GM19043 (cell line): Measurements from ENCODE around the gene SMYD2.

Experiments used
- ATAC-seq: cut with Tn5 transposase; IDR thresholded peaks from one replicate; pipeline ENCODE4 v1.9.1; 2021; ENCODE audit warnings: low read depth; ENCODE audit not compliant: unreplicated experiment

The SMYD2 gene

GRCh38 chr1:214326406-214326805 lies 45.4 kb downstream of the SMYD2 start:
- ATAC-seq = no peak

- ATAC-seq = no peak
Observed at GRCh38 chr1:214327514-214327913, 46.6 kb downstream of the SMYD2 start.

GRCh38 chr1:214328770-214329469 lies 48.0 kb downstream of the SMYD2 start:
- ATAC-seq = peak; percentile 88

GRCh38 chr1:214329470-214330220 lies 48.7 kb downstream of the SMYD2 start:
- no peak for ATAC-seq

DNA sequence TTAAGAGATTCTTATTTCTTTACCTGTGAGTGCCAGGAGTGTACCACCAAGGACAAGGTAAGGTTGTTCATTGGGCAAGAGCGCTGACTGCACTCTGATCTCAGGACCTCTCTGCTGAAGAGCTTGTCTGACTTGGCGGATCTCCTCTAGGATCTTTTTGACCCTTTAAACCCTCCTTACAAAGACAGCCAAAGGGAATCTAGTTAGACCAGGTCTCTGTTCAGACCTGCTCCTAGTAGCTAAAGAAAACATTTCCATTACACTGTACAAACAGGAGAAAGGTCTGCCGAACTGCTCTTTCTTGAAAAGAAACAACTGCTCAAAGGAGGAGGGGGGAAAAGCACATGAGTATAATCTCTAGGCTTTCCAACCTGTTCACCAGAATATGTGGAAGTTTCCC lies 49.3 kb downstream of the SMYD2 start:
- no peak for ATAC-seq

DNA sequence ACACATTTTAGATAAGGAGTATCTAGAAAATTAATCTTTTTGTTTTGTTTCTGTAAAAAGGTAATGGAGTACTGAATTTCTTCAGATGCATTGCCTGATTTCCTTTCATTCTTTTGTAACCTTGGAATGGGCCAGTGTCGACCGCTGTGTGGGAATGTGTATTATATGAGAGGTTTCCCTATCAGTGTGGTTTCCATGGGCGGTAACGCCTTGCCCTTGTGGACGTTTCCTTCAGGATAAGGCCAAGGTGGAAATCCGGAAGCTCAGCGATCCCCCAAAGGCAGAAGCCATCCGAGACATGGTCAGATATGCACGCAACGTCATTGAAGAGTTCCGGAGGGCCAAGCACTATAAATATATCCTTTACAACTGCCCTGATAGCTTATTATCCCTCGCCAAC lies 49.8 kb downstream of the SMYD2 start:
- no peak for ATAC-seq

GRCh38 chr1:214331180-214331579 lies 50.2 kb downstream of the SMYD2 start:
- ATAC-seq = no peak

GRCh38 chr1:214331827-214332423 lies 51.0 kb downstream of the SMYD2 start:
- peak; percentile 43 for ATAC-seq

GRCh38 chr1:214332946-214333798 lies 52.2 kb downstream of the SMYD2 start:
- ATAC-seq = peak; percentile 29

DNA sequence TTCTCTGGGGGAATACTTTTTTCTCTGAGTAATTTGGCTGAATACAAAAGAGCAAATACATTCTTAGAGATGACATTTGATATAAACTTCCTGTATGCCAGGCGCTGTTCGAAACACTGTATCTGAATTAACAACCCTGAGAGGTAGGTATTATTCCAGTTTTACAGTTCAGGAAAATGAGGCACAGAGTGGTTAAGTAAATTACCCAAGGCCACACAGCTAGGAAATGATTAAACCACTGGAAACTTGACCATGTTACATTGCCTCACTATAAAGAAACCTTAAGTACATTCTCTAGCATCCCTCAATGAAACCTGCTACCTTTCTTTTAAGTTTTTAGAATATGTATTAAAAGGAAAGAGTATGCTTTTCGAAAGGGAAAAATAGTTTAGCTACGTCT lies 54.6 kb downstream of the SMYD2 start:
- ATAC-seq = no peak

GRCh38 chr1:214337015-214337414 lies 56.1 kb downstream of the SMYD2 start:
- no peak for ATAC-seq

DNA sequence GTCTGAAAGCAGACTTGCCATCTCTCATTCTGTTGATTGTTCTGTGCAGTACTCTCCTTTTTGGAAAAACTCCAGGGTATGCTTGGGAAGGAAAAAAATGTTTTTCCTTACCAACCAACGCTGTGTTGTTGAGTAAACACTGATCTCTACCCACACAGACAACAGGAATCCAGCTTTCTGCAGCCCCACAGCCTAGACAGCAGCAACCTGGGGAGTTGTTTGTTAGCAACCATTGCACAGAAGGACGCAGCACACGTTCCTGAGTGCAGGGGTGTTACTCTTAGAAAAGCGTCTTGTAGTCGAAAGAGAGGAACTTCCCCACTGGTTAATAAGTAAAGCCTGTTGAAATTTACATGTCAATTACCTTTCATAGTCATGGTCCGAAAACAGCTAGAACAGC lies 56.6 kb downstream of the SMYD2 start:
- no peak for ATAC-seq

GRCh38 chr1:214338212-214338611 lies 57.3 kb downstream of the SMYD2 start:
- ATAC-seq = no peak

- no peak for ATAC-seq
Observed at GRCh38 chr1:214341459-214341858, 60.5 kb downstream of the SMYD2 start.

- no peak for ATAC-seq
Observed at GRCh38 chr1:214341932-214342331, 61.0 kb downstream of the SMYD2 start.

- no peak for ATAC-seq
Observed at GRCh38 chr1:214342525-214342924, 61.6 kb downstream of the SMYD2 start.

DNA sequence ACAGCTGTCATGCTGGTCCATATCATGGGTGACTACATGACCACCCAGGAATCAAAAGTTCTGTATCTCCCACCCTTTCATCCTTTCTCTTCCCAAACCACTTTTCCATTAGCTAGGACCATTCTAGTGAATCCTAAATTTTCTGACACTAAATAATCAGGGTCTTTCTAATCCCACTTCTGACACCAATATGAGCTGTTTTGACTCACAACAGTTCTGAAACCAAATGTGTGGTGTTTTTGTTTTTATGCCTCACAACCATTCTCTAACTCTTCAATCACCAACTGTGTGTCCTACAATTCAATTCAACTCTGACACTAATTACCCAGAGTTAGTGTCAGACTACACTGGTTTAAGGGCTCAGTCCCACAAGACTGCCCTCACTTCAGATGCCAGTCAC lies 63.9 kb downstream of the SMYD2 start:
- ATAC-seq = no peak

DNA sequence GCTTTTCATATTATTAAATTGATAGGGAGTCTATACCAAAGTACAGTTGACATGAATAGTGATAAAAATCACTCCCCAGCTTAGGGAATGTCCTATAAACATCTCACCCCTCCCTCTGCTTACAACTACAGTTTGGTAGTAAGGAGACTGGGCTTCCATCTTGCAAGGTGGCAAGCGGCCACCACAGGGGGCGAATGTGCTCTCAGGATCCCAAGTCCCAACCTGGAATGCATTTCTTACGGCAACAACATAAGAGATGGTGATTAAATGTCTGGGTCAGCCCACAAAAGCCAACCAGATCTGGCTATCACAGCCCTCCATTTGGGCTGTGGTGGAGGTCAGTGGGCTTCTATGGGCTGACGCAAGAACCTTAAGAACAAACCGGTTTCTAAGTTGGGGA lies 68.0 kb downstream of the SMYD2 start:
- ATAC-seq = no peak

DNA sequence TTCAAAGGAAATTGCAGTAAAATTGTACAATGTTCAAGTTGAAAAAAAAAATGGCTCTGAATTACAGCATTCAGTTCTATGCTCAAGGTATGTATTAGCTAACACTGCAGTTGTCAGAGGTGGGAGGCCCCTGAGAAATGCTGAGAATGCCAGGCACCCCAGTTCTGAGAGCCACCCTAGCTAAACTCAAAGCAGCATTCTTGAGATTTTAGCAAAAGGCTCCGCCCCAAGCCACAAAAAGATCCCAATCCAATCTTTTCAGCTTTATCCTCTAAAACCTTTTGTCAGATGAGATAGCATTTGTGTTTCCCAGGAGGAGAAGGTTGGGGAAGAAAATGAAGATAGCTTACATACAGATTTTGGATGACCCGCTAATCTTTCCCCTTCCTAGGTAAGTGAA lies 68.8 kb downstream of the SMYD2 start:
- ATAC-seq = no peak

GRCh38 chr1:214351551-214352277 lies 70.8 kb downstream of the SMYD2 start:
- ATAC-seq = no peak
